Renal cortex interstitium (tissue), 11 donors: ENCODE data around the gene FOXC1. TPM values are rescaled to one million over a fixed set of nuclear protein-coding genes. Genes with fewer than 3 reads are reported as not detected.
A peak's percentile ranks its signal among the peaks of the same experiment; 100 is the strongest.

Experiments used
- DNase-seq, 11 donors: peaks; one replicate each; pipeline ENCODE4 v3.0.0-alpha.2; 2013; ENCODE audit warnings: low read depth in 9 of 11, low spot score in 4 of 11; ENCODE audit errors: extremely low read depth in 1 of 11
- polyA plus RNA-seq, 3 donors: library from polyadenylated mRNA; unstranded; fragments of 120-200 nt; gene quantifications; one replicate each; pipeline ENCODE4 v1.2.1, GENCODE V29; 2013; ENCODE audit not compliant: insufficient read length in 3 of 3

FOXC1 gene
- polyA plus RNA-seq, 3 donors, result 74.6 to 83.4 (median 83.1) TPM

GRCh38 chr6:1651362-1651761 lies 41.6 kb downstream of the FOXC1 start:
- no peak for DNase-seq

- DNase-seq, result no peak
Observed at GRCh38 chr6:1652842-1653241, 43.1 kb downstream of the FOXC1 start.

- DNase-seq, result no peak
Observed at GRCh38 chr6:1654054-1654453, 44.3 kb downstream of the FOXC1 start.

- peak in 3 of 11 donors; percentile 41 to 73 (median 55) for DNase-seq
Observed at GRCh38 chr6:1657116-1657770, 47.5 kb downstream of the FOXC1 start.

- DNase-seq, result no peak
Observed at GRCh38 chr6:1657771-1658165, 48.1 kb downstream of the FOXC1 start.

- DNase-seq, result no peak
Observed at GRCh38 chr6:1658212-1659005, 48.7 kb downstream of the FOXC1 start.

- DNase-seq, result no peak
Observed at GRCh38 chr6:1659816-1660215, 50.1 kb downstream of the FOXC1 start.

- no peak for DNase-seq
Observed at GRCh38 chr6:1662534-1662933, 52.8 kb downstream of the FOXC1 start.

Other genes with a start within 250 kb of the FOXC1 start
- gene FOXF2, start 220.3 kb upstream of the FOXC1 start, polyA plus RNA-seq, result under 1 TPM; 0.12 to 0.24 (median 0.14) TPM